H1 (cell line): ENCODE data around the gene TENT4A. TPM values are rescaled to one million over a fixed set of nuclear protein-coding genes. Genes with fewer than 3 reads are reported as not detected.

Source experiments
- CTCF ChIA-PET: fragments of 300-600 bp; sonication (Branson Sonifier 250); formaldehyde crosslinking; loops from one replicate; lab custom pipeline; 2021; ENCODE audit not compliant: partially characterized antibody; lab: Charles Lee
- POLR2A ChIA-PET: fragments of 300-600 bp; sonication (Branson Sonifier 250); formaldehyde crosslinking; loops from one replicate; lab custom pipeline; 2021; ENCODE audit warnings: inconsistent platforms; ENCODE audit not compliant: partially characterized antibody; lab: Charles Lee
- DNase-seq, 2 experiments: peaks; one replicate each; pipeline versions ENCODE4 v3.0.0 to v3.0.0-alpha.2; 2010 to 2022; ENCODE audit warnings: low spot score in 2 of 2, low read depth in 1 of 2, mixed read lengths in 1 of 2
- FAIRE-seq: peaks from 2 replicates; lab custom pipeline; 2011; peaks lifted over from hg19 to GRCh38; lab: Jason Lieb, UNC
- H2AFZ ChIP-seq: 2 replicates; pipeline ENCODE4 v1.8.1; 2012; ENCODE audit warnings: low read length, inconsistent platforms
- H2AK5ac ChIP-seq: 2 replicates; pipeline ENCODE4 v1.6.1; 2013; ENCODE audit warnings: low read depth, low read length
- H2BK120ac ChIP-seq: replicated peaks from 2 replicates; pipeline ENCODE3; 2013; ENCODE audit warnings: low read depth, low read length, inconsistent platforms
- H2BK12ac ChIP-seq: 2 replicates; pipeline ENCODE4 v1.6.1; 2013; ENCODE audit warnings: low read depth, low read length
- H2BK15ac ChIP-seq: 2 replicates; pipeline ENCODE4 v1.6.1; 2013; ENCODE audit warnings: low read length
- H2BK20ac ChIP-seq: 2 replicates; pipeline ENCODE4 v1.6.1; 2013; ENCODE audit warnings: low read length
- H2BK5ac ChIP-seq: 2 replicates; pipeline ENCODE4 v1.6.1; 2013; ENCODE audit warnings: low read depth, low read length
- H3K14ac ChIP-seq: 2 replicates; pipeline ENCODE4 v1.6.1; 2013; ENCODE audit warnings: inconsistent platforms; ENCODE audit not compliant: insufficient read length
- H3K18ac ChIP-seq: 2 replicates; pipeline ENCODE4 v1.6.1; 2013; ENCODE audit warnings: low read length; ENCODE audit errors: extremely low read depth
- H3K23ac ChIP-seq: 2 replicates; pipeline ENCODE4 v1.6.1; 2013; ENCODE audit warnings: inconsistent platforms; ENCODE audit not compliant: insufficient read length
- H3K23me2 ChIP-seq: 2 replicates; pipeline ENCODE4 v1.6.1; 2013; ENCODE audit warnings: low read depth, low read length
- H3K27ac ChIP-seq: 2 replicates; pipeline ENCODE4 v1.6.1; 2011; ENCODE audit warnings: low read depth, low read length, inconsistent platforms
- H3K27me3 ChIP-seq, 4 experiments: replicated peaks in 1 of 4; 1 replicate in 1 of 4; 2 replicates in 3 of 4; pipeline versions ENCODE4 v1.6.1 to v1.8.1; 2011 to 2013; ENCODE audit warnings: low read length in 3 of 4, mild to moderate bottlenecking in 3 of 4, inconsistent platforms in 2 of 4, mixed read lengths in 2 of 4, moderate library complexity in 1 of 4; ENCODE audit not compliant: control insufficient read depth in 3 of 4, insufficient read depth in 3 of 4; ENCODE audit errors: extremely low read depth in 1 of 4
- H3K36me3 ChIP-seq, 4 experiments: 2 replicates each; pipeline versions ENCODE4 v1.6.1 to v1.8.1; 2011 to 2013; ENCODE audit warnings: mild to moderate bottlenecking in 4 of 4, low read length in 3 of 4, moderate library complexity in 2 of 4, control low read depth in 1 of 4, inconsistent platforms in 1 of 4; ENCODE audit not compliant: insufficient read depth in 4 of 4, control insufficient read depth in 2 of 4
- H3K4ac ChIP-seq: replicated peaks from 2 replicates; pipeline ENCODE3; 2013; ENCODE audit warnings: low read length, low read depth, mixed read lengths, inconsistent platforms; ENCODE audit not compliant: insufficient read length
- H3K4me1 ChIP-seq, 4 experiments: replicated peaks in 1 of 4; 1 replicate in 1 of 4; 2 replicates in 3 of 4; pipeline versions ENCODE4 v1.6.1 to v1.8.1; 2011 to 2013; ENCODE audit warnings: low read length in 3 of 4, inconsistent platforms in 2 of 4, mixed read lengths in 1 of 4; ENCODE audit not compliant: insufficient read depth in 4 of 4, control insufficient read depth in 3 of 4
- H3K4me2 ChIP-seq, 2 experiments: 2 replicates each; pipeline versions ENCODE4 v1.6.1 to v1.8.1; 2011 to 2013; ENCODE audit warnings: low read depth in 2 of 2, low read length in 2 of 2, control low read depth in 1 of 2, inconsistent platforms in 1 of 2, mild to moderate bottlenecking in 1 of 2; ENCODE audit not compliant: insufficient read depth in 1 of 2
- H3K4me3 ChIP-seq, 4 experiments: fragments of 200-600, 300-600 bp in 1 of 4; sonication (generic), shearing (Covaris generic), sonication (Bioruptor Twin) in 1 of 4; 2 replicates each; pipeline versions ENCODE4 v1.5.1 to v1.8.1; 2011 to 2016; ENCODE audit warnings: low read length in 4 of 4, low read depth in 3 of 4, control low read depth in 2 of 4, inconsistent platforms in 2 of 4, mild to moderate bottlenecking in 2 of 4, mixed read lengths in 1 of 4, moderate library complexity in 1 of 4; ENCODE audit not compliant: insufficient read depth in 2 of 4; ENCODE audit errors: extremely low read depth in 1 of 4
- H3K56ac ChIP-seq: replicated peaks from 2 replicates; pipeline ENCODE3; 2013; ENCODE audit warnings: low read depth, mild to moderate bottlenecking, mixed read lengths, low read length, inconsistent platforms; ENCODE audit not compliant: insufficient read length
- H3K79me1 ChIP-seq: 2 replicates; pipeline ENCODE4 v1.6.1; 2013; ENCODE audit warnings: low read depth, low read length, control low read depth
- H3K79me2 ChIP-seq, 2 experiments: 2 replicates each; pipeline versions ENCODE4 v1.6.1 to v1.8.1; 2012 to 2013; ENCODE audit warnings: low read length in 2 of 2, mild to moderate bottlenecking in 2 of 2, inconsistent platforms in 1 of 2; ENCODE audit not compliant: insufficient read depth in 2 of 2, control insufficient read depth in 1 of 2
- H3K9ac ChIP-seq, 4 experiments: replicated peaks in 1 of 4; 1 replicate in 1 of 4; 2 replicates in 3 of 4; pipeline versions ENCODE4 v1.6.1 to v1.8.1; 2011 to 2013; ENCODE audit warnings: low read depth in 3 of 4, low read length in 3 of 4, control low read depth in 2 of 4, mild to moderate bottlenecking in 2 of 4, moderate library complexity in 2 of 4, inconsistent platforms in 1 of 4; ENCODE audit errors: extremely low read depth in 1 of 4
- H3K9me3 ChIP-seq, 2 experiments: 2 replicates each; pipeline versions ENCODE4 v1.6.1 to v1.8.1; 2012 to 2013; ENCODE audit warnings: mild to moderate bottlenecking in 2 of 2, moderate library complexity in 2 of 2, control low read depth in 1 of 2, inconsistent platforms in 1 of 2, low read depth in 1 of 2, low read length in 1 of 2, mixed read lengths in 1 of 2; ENCODE audit not compliant: insufficient read depth in 2 of 2
- H4K20me1 ChIP-seq, 2 experiments: replicated peaks in 1 of 2; 2 replicates each; pipeline versions ENCODE3 to v1.8.1; 2011 to 2013; ENCODE audit warnings: inconsistent platforms in 2 of 2, low read length in 2 of 2, mild to moderate bottlenecking in 1 of 2; ENCODE audit not compliant: insufficient read depth in 2 of 2, control insufficient read depth in 1 of 2
- H4K5ac ChIP-seq: 2 replicates; pipeline ENCODE4 v1.6.1; 2013; ENCODE audit warnings: low read length, low read depth, mixed read lengths, inconsistent platforms; ENCODE audit not compliant: insufficient read length
- H4K8ac ChIP-seq: 2 replicates; pipeline ENCODE4 v1.8.0; 2013; ENCODE audit warnings: mild to moderate bottlenecking, moderate library complexity, low read length, inconsistent platforms; ENCODE audit not compliant: insufficient read depth; ENCODE audit errors: extremely low read depth
- H4K91ac ChIP-seq: replicated peaks from 2 replicates; pipeline ENCODE3; 2013; ENCODE audit warnings: low read length, mixed read lengths, inconsistent platforms; ENCODE audit not compliant: insufficient read length
- JUN ChIP-seq: IDR thresholded peaks from 2 replicates; pipeline ENCODE4 v1.6.1; 2011; ENCODE audit warnings: low read depth, mild to moderate bottlenecking, improper control_type of control experiment, low read length
- JUND ChIP-seq: IDR thresholded peaks from 2 replicates; pipeline ENCODE4 v1.6.1; 2011; ENCODE audit warnings: mild to moderate bottlenecking, improper control_type of control experiment, low read length
- WGBS, 2 experiments: shearing (Covaris generic) in 1 of 2; methylation state at CpG; one replicate each; pipeline versions ENCODE4 v1.1.6 to v1.1.7; 2013 to 2015; ENCODE audit warnings: low lambda C conversion rate in 2 of 2, mixed read lengths in 2 of 2, inconsistent platforms in 1 of 2, low coverage in 1 of 2, missing lambda C conversion rate in 1 of 2; ENCODE audit not compliant: insufficient replicate concordance in 2 of 2, insufficient coverage in 1 of 2, insufficient read length in 1 of 2; ENCODE audit errors: extremely low coverage in 1 of 2, missing lambda C conversion rate in 1 of 2; 5-methylcytosine and 5-hydroxymethylcytosine counted together
- polyA plus RNA-seq, 7 experiments: library from polyadenylated mRNA; depleted of rRNA in 3 of 7; stranded (reverse) in 5 of 7; unstranded in 2 of 7; fragments of >200 nt in 5 of 7; fragments of 200-250 nt in 2 of 7; gene quantifications; 1 replicate in 5 of 7; 2 replicates in 1 of 7; 4 replicates in 1 of 7; pipeline versions ENCODE4 v1.2.1 to v1.2.3, GENCODE V29; 2011 to 2013; ENCODE audit warnings: missing spikeins in 2 of 7, mixed read lengths in 2 of 7
- total RNA-seq: library from RNA; stranded (reverse); fragmentation: NEBNext Ultra II Directional; extraction: Animal tissue kit (Norgen Biotek cat#: 25700); gene quantifications from 2 replicates; pipeline ENCODE4 v1.2.1, GENCODE V29; 2021

TENT4A gene
- total and polyA plus RNA-seq, 2 of the 8 experiments (the other 6 are each of a cell fraction or from before 2014, with no cell fraction given) = 8.9 to 25.1 TPM

DNA sequence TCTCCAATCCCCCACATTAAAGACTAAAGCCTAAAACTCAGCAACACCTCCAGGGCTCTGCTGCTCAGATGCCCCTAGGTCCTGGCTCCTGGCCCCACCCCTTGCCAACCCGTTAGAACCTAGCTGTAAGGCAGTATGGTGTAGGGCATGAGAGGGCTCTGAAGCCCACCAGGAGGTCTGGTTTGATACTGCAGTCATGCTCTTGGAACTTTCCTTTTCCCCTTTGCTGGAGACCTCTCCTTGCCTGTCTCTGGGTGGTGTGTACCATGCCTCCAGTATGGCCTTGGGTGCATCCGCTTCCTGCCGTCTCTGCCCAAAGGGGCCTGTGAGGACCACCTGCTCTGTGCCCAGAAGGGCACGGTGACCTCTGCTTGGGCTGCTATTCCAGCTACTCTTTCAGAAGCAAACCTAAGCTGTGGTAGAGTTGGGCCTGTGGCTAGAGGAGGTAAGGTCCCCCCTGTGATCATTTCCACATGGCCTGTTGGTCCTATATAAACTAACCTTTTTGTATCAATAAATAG is 3.5 kb downstream of the TENT4A start:
- H2BK120ac ChIP-seq = no peak overlapping the region
- peaks cover 24 to 49% of the 10 kb centered on the region in 2 experiments for H4K20me1 ChIP-seq
- peak overlapping the region in 1 of 4 experiments; percentile 84; a peak in 1 of 8 replicates for H3K4me3 ChIP-seq
- peaks cover 9% of the 10 kb centered on the region for H3K23me2 ChIP-seq
- WGBS, 2 experiments = 95% methylated on average over 4 of the region's 4 CpGs; no CpG with 5 or more reads in 1 of the 2 experiments
- H2BK15ac ChIP-seq = no peak overlapping the region
- no peak overlapping the region for H4K8ac ChIP-seq
- no peak overlapping the region for H3K18ac ChIP-seq
- H4K5ac ChIP-seq = no peak overlapping the region
- H3K4me1 ChIP-seq = peaks cover under 1 to 16% (median 7%) of the 10 kb centered on the region in 4 experiments; a peak in 6 of 7 replicates
- POLR2A ChIA-PET = interaction anchor here (1.3 to 2.5 kb wide), 3 partner anchors 10 to 84 kb away, joined by 3 to 6 read pairs (median 5); partner anchors contain the start of genes NSUN2 and SRD5A1
- H3K23ac ChIP-seq = no peak overlapping the region
- H2BK5ac ChIP-seq = no peak overlapping the region
- H2BK12ac ChIP-seq = no peak overlapping the region
- no peaks in the 10 kb centered on the region for H3K27me3 ChIP-seq
- no peak overlapping the region for H3K27ac ChIP-seq
- CTCF ChIA-PET = interaction anchor here (1.7 to 3.7 kb wide), 2 partner anchors 12 to 29 kb away, joined by 4 to 15 read pairs; no protein-coding TSS in a partner anchor
- no peak overlapping the region for H3K14ac ChIP-seq
- H3K56ac ChIP-seq = no peak overlapping the region
- no peak overlapping the region for H2BK20ac ChIP-seq
- FAIRE-seq = no peak
- H3K4ac ChIP-seq = no peak overlapping the region
- H2AFZ ChIP-seq = no peak overlapping the region
- H4K91ac ChIP-seq = no peak overlapping the region
- H3K79me2 ChIP-seq = peaks cover 14 to 70% of the 10 kb centered on the region in 2 experiments
- H2AK5ac ChIP-seq = no peak overlapping the region
- DNase-seq = no peak
- peak overlapping the region; percentile 86 to 87; a peak in 3 of 4 replicates for H3K4me2 ChIP-seq
- peaks cover 28% of the 10 kb centered on the region for H3K79me1 ChIP-seq
- H3K9me3 ChIP-seq = no peaks in the 10 kb centered on the region
- H3K9ac ChIP-seq = no peak overlapping the region
- no peaks in the 10 kb centered on the region for H3K36me3 ChIP-seq
- TF ChIP-seq JUN (no peak), JUND (no peak)
